ENCODE data around the gene PSMB4. TPM values are rescaled to one million over a fixed set of nuclear protein-coding genes. Genes with fewer than 3 reads are reported as not detected.

The PSMB4 gene
- total RNA-seq, 1 donor from 2014 or later: 350 TPM

- Histone ChIP-seq H3K4me3 (ENCODE audit: low read depth, low read length) (no peak overlapping the region), H3K27me3 (ENCODE audit: control insufficient read depth, insufficient read depth, low read length) (peaks cover 4% of the 10 kb centered on the region), H3K36me3 (ENCODE audit: control insufficient read depth, insufficient read depth, low read length) (peaks cover 2% of the 10 kb centered on the region)
- DNase-seq (ENCODE audit: low read depth) (no peak), FAIRE-seq (no peak)
- no peak for TF ChIP-seq CTCF (IDR thresholded peaks at IDR 0.05; ENCODE audit: insufficient read depth, low read length, severe bottlenecking)
These were observed 29.7 kb upstream of the PSMB4 start for GRCh38 chr1:151369621-151370048.

GRCh38 chr1:151370211-151370911 lies 29.0 kb upstream of the PSMB4 start:
- FAIRE-seq (no peak), DNase-seq (ENCODE audit: low read depth) (no peak)
- H3K4me3 ChIP-seq (ENCODE audit: low read depth, low read length): no peak overlapping the region
- peaks cover 4% of the 10 kb centered on the region for H3K27me3 ChIP-seq (ENCODE audit: control insufficient read depth, insufficient read depth, low read length)
- peaks cover 2% of the 10 kb centered on the region for H3K36me3 ChIP-seq (ENCODE audit: control insufficient read depth, insufficient read depth, low read length)
- no peak for TF ChIP-seq CTCF (IDR thresholded peaks at IDR 0.05; ENCODE audit: insufficient read depth, low read length, severe bottlenecking)

GRCh38 chr1:151371370-151372057 lies 27.9 kb upstream of the PSMB4 start:
- peak; percentile 36 for DNase-seq (ENCODE audit: low read depth)
- H3K27me3 ChIP-seq (ENCODE audit: control insufficient read depth, insufficient read depth, low read length): peaks cover 2% of the 10 kb centered on the region
- H3K4me3 ChIP-seq (ENCODE audit: low read depth, low read length): peak overlapping the region; percentile 41
- FAIRE-seq: no peak
- peaks cover 1% of the 10 kb centered on the region for H3K36me3 ChIP-seq (ENCODE audit: control insufficient read depth, insufficient read depth, low read length)
- TF ChIP-seq CTCF (IDR thresholded peaks at IDR 0.05; ENCODE audit: insufficient read depth, low read length, severe bottlenecking): no peak

GRCh38 chr1:151372058-151372934 lies 27.1 kb upstream of the PSMB4 start, which contains the start of gene SELENBP1:
Gene SELENBP1, minus strand, starts transcription at chr1:151372705. Its CDS starts 64 bp downstream, at chr1:151372641.
- Histone ChIP-seq H3K27me3 (ENCODE audit: control insufficient read depth, insufficient read depth, low read length) (no peaks in the 10 kb centered on the region), H3K4me3 (ENCODE audit: low read depth, low read length) (peak within 1 kb of the TSS; percentile 41), H3K36me3 (ENCODE audit: control insufficient read depth, insufficient read depth, low read length) (no peaks in the 10 kb centered on the region)
- DNase-seq (ENCODE audit: low read depth) (peak; percentile 54), FAIRE-seq (no peak)
- TF ChIP-seq CTCF (IDR thresholded peaks at IDR 0.05; ENCODE audit: insufficient read depth, low read length, severe bottlenecking): no peak

GRCh38 chr1:151373196-151373595 lies 26.2 kb upstream of the PSMB4 start:
- Histone ChIP-seq H3K4me3 (ENCODE audit: low read depth, low read length) (no peak overlapping the region), H3K27me3 (ENCODE audit: control insufficient read depth, insufficient read depth, low read length) (peaks cover 1% of the 10 kb centered on the region), H3K36me3 (ENCODE audit: control insufficient read depth, insufficient read depth, low read length) (no peaks in the 10 kb centered on the region)
- no peak for DNase-seq (ENCODE audit: low read depth)
- TF ChIP-seq CTCF (IDR thresholded peaks at IDR 0.05; ENCODE audit: insufficient read depth, low read length, severe bottlenecking): no peak
- no peak for FAIRE-seq

All from bronchial epithelial cell (primary cell).